HG02870 (cell line): Measurements from ENCODE around the gene PCSK1.

Source experiments
- ATAC-seq: cut with Tn5 transposase; IDR thresholded peaks from one replicate; pipeline ENCODE4 v1.9.1; 2021; ENCODE audit warnings: mild to moderate bottlenecking, moderate library complexity; ENCODE audit not compliant: unreplicated experiment

Gene PCSK1

DNA sequence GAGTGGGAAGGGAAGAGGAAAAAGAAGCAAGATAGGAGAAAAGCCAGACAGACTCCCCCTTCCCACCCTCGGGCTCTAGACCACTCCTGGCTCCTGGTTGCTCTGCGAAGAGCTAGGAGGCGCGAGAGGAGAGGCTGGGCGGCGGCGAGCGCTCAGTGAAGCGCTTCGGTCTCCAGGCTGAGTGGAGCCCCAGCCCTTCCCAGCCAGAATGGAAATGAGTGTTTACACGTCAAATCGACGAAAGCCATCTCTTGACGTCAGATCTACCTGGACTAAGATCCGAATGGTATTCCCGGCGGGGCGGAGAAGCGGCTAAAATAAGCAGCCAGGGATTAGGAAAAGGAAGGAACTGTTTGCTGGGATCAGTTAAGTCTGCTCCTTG, at the start of gene PCSK1:
PCSK1 (minus strand) TSS at position 183 of the 382 bp plus-strand sequence. CDS start 206 bp downstream, outside the sequence.
- no peak for ATAC-seq

- no peak for ATAC-seq
Observed at GRCh38 chr5:96481867-96482266, 48.8 kb upstream of the PCSK1 start.

DNA sequence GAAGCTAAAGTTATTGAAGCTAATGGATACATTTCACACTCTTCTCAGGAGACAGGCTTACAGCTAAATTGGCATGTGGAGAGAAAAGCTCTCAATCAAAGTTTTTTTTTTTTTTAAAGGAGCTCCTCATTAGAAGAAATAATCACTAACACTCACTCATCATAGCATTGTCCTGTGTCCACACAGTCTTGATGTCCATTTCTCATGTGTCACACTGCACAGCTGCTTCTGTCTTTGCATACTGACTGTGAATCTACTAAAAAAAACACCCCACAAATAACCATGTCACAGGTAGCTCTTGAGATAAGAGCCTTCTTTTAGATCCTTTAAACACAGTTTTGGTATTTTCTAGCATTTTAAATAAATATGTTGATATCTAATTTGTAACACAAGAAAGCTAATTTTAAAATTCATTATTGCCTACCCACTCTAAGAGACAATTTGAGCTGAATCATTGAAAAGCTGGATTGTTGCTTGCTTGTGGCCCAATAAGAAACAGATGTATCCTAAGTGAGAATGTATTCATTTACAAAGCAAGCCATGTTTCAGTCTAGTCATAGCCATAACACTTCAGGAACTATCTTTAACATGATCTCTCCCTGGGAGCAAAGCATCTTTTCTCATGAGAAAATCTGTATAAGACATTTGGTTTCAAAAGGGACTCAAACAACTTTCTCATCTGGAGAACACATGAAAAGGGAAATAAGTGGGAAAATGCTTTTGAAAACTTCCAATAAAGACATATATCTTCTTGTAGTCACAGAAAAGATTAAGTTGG, 48.1 kb upstream of the PCSK1 start:
- no peak for ATAC-seq

GRCh38 chr5:96478983-96479382, 45.9 kb upstream of the PCSK1 start:
- no peak for ATAC-seq

GRCh38 chr5:96476654-96477053, 43.6 kb upstream of the PCSK1 start:
- ATAC-seq: no peak

DNA sequence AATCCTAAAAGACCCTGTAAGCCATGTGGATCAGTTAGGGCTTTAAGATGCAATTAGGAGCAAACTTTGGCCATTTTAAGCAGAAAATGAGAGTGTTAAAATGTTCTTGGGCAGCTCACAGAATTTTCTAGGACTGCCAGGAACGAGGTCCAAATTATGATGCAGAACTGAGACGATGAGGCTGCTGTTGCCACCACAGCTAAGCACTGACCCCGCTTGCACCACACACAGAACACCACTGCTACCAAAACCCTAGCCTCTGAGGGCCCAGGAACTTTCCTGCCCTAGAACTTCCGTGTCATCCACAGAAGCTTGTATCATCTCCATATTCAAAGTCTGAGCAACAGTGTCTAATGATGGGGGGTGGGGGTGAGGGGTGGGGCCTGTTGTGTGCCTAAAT, 41.0 kb upstream of the PCSK1 start:
- ATAC-seq: no peak

GRCh38 chr5:96473155-96473554, 40.1 kb upstream of the PCSK1 start:
- no peak for ATAC-seq

GRCh38 chr5:96470785-96471184, 37.7 kb upstream of the PCSK1 start:
- ATAC-seq: no peak

DNA sequence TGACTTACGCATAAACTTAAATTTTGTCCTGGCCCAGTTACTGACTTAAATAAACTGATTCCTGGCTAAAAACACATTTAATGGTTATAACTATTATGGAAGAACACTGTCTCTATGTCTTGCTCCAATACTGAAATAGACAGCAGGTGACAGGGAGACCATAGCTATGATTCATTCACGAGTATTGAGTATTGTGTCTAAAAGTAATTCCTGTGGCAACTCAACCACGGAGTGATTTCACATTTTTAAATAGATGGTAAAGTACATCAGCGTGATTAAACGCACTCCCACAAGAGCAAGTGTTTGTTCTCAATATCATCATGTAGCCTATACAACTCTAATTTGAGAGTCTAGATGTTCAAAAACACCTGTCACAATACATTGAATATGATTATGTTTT, 35.9 kb upstream of the PCSK1 start:
- no peak for ATAC-seq

- ATAC-seq: no peak
Observed at GRCh38 chr5:96463091-96463490, 30.0 kb upstream of the PCSK1 start.

GRCh38 chr5:96459313-96460121, 26.5 kb upstream of the PCSK1 start:
- no peak for ATAC-seq

DNA sequence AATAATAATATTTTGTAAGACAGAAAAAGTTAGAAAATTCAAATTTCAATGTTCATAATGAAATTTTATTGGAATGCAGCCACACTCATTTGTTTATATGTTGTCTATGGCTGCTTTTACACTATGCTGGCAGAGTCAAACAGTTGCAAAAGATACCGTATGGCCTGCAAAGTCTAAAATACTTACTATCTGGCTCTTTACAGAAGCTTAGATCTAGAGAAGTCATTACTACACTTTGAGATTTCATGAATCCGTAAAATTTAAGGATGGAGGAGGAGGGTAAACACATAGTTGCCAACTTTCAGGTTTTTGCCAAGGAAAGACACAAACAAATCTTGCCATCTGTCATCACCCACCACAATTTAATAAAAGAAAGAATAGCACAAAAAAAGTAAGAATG, 25.1 kb upstream of the PCSK1 start:
- ATAC-seq: no peak

DNA sequence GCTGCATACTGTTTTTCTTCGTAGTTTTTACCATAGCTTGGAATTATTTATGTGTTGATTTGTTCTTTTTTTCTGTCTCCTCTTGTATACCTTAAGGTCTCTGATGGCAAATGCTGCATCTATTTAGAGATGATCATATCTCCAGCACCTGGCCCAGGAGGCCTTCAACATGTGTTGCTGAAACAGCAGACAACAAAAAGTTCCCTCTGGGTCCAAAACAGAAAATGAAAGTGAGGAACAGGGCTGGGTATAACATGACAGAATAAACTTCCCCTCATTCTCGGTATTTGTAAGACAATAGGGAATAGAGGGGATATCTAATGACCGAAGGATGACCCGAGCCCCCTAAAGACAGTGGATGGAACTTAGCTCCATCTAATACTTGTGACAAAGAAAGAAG, 22.7 kb upstream of the PCSK1 start:
- no peak for ATAC-seq

DNA sequence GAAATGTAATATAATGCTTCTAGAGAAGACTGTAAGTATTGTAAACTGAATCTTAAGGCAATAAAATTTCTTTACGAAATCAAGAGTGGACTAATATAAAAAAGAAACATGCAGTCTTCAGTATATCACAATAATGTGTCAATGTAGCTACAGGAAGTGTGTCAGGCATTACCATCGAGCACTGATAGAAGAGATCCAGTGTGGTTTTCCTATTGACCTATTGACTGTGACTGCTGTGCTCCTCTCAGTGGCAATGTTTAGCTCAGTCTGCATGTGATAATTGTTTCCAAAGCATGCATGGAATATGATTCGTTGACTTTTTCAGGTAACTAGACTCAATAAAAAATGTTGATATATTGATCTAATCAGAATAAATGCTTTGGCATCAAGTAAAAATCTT, 20.3 kb upstream of the PCSK1 start:
- ATAC-seq: no peak

DNA sequence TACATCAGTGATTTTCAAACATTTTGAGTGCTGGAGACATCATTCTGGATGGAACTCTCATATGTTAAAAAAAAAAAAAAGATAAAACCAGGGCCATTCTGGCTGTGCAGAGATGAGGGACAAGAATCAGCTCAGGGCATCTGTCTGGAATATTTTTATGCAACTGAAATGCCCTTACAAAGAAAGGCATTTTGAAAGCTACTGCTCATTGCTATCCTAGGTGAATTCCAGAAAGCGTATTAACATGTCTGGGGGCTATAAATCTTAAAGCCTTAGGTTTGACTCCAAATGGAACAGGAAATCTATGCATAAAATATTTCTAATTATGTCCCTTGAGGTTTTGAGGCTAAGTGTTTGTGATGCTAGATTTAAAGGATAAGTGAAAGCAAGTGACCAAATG, 14.9 kb upstream of the PCSK1 start:
- no peak for ATAC-seq

DNA sequence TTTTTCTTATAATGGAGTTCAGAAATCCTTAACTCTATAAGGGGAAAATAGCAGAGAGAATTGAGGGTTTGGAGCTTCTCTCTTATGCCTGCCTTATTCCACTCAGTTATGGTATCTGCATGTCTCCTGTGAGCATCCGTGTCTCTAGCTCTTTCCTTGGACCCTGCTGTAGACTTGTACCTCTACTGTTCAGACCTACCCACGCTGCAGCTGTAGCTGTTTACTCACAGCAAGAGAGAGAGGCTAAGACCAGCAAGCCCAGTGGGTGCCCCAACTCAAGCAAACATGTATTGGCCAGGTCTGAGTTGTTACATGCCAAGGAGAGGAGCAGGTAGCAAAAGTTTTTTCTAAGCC, 7.1 kb upstream of the PCSK1 start:
- ATAC-seq: peak; percentile 21

GRCh38 chr5:96439477-96440184, 6.6 kb upstream of the PCSK1 start:
- peak; percentile 93 for ATAC-seq

- no peak for ATAC-seq
Observed at GRCh38 chr5:96434201-96434645, 1.2 kb upstream of the PCSK1 start.

GRCh38 chr5:96432216-96433065, 607 bp downstream of the PCSK1 start:
- ATAC-seq: no peak

DNA sequence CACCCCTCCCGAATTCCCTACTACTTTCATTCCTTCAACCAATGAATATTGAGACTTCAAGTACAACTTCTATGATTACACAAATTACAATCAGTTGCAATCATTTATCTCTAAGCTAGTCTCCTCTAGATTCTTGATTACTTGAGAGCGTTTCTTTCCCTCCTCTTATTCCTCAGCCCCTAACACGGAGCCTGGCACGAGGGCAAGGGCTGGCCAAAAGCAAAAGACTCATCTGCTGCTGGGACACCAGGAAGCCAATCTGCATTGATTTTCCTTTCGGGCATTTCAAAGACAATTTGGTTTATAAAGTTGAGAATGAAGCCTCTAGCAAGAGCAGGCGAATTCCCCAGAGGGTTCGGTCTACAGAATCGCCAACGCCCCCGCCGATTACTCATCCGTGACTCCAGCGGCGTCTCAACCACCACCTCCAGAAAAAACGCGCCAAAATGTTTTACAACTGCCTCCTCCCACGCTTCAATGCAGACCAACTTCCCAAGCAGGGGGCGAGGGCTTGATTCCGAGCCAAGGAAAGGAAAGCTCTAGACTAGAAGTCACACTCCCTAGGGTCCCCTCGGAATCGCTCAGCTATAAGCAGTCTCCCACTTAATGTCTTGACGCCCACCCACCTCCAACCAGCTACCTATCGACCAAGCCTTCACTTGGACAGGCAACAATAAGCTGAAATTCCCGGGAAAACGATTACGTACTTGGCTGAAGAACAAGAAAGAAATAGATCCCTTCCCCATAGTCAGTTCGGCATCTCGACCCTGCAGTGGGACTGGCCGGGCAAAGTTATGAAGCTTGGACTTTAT, 1.5 kb downstream of the PCSK1 start:
- ATAC-seq: no peak
